ENCODE measurements around the gene CDC40. TPM values are rescaled to one million over a fixed set of nuclear protein-coding genes. Genes with fewer than 3 reads are reported as not detected.
"Not testable (repeated sequence)": the region's sequence is repeated elsewhere in the genome, so short reads cannot be mapped to it uniquely, and the experiment has no call there.

The CDC40 gene
- total RNA-seq, 1 experiment from 2014 or later = 16.8 TPM

- no TSS peak for BruUV-seq (replicated peaks)
- no peak for DNase-seq (ENCODE audit: unreplicated experiment)
- intact Hi-C loops (cut with micrococcal nuclease) = no loop called here
- Mint-ChIP-seq H3K4me3 (ENCODE audit: unreplicated experiment) (no peak overlapping the region), H3K27ac (ENCODE audit: low read depth, unreplicated experiment) (no peak overlapping the region), H3K36me3 (ENCODE audit: insufficient read depth, unreplicated experiment) (peaks cover 83% of the 10 kb centered on the region), H3K4me1 (ENCODE audit: insufficient read depth, unreplicated experiment) (no peaks in the 10 kb centered on the region), H3K27me3 (ENCODE audit: insufficient read depth, unreplicated experiment) (no peaks in the 10 kb centered on the region), H3K9me3 (ENCODE audit: unreplicated experiment) (no peaks in the 10 kb centered on the region)
- ChIA-PET POLR2A (no interaction called here), CTCF (no interaction called here)
- TF ChIP-seq, protein P1, sequence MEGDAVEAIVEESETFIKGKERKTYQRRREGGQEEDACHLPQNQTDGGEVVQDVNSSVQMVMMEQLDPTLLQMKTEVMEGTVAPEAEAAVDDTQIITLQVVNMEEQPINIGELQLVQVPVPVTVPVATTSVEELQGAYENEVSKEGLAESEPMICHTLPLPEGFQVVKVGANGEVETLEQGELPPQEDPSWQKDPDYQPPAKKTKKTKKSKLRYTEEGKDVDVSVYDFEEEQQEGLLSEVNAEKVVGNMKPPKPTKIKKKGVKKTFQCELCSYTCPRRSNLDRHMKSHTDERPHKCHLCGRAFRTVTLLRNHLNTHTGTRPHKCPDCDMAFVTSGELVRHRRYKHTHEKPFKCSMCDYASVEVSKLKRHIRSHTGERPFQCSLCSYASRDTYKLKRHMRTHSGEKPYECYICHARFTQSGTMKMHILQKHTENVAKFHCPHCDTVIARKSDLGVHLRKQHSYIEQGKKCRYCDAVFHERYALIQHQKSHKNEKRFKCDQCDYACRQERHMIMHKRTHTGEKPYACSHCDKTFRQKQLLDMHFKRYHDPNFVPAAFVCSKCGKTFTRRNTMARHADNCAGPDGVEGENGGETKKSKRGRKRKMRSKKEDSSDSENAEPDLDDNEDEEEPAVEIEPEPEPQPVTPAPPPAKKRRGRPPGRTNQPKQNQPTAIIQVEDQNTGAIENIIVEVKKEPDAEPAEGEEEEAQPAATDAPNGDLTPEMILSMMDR (IDR thresholded peaks at IDR 0.05; ENCODE audit: unreplicated experiment) = no peak
These were observed 41.5 kb downstream of the CDC40 start for GRCh38 chr6:110221738-110222137.

GRCh38 chr6:110226261-110226660, 46.0 kb downstream of the CDC40 start:
- Mint-ChIP-seq H3K4me1 (ENCODE audit: insufficient read depth, unreplicated experiment) (no peaks in the 10 kb centered on the region), H3K27me3 (ENCODE audit: insufficient read depth, unreplicated experiment) (no peaks in the 10 kb centered on the region), H3K36me3 (ENCODE audit: insufficient read depth, unreplicated experiment) (peaks cover 67% of the 10 kb centered on the region), H3K9me3 (ENCODE audit: unreplicated experiment) (no peaks in the 10 kb centered on the region), H3K27ac (ENCODE audit: low read depth, unreplicated experiment) (no peak overlapping the region), H3K4me3 (ENCODE audit: unreplicated experiment) (no peak overlapping the region)
- intact Hi-C loops (cut with micrococcal nuclease) = no loop called here
- DNase-seq (ENCODE audit: unreplicated experiment) = no peak
- BruUV-seq (replicated peaks) = no TSS peak
- POLR2A ChIA-PET = no interaction called here
- TF ChIP-seq, protein P1 (IDR thresholded peaks at IDR 0.05; ENCODE audit: unreplicated experiment) = no peak
- CTCF ChIA-PET = interaction anchor here (0.7 kb wide), 1 partner anchor 19 kb away, joined by 3 read pairs; no protein-coding TSS in a partner anchor

DNA sequence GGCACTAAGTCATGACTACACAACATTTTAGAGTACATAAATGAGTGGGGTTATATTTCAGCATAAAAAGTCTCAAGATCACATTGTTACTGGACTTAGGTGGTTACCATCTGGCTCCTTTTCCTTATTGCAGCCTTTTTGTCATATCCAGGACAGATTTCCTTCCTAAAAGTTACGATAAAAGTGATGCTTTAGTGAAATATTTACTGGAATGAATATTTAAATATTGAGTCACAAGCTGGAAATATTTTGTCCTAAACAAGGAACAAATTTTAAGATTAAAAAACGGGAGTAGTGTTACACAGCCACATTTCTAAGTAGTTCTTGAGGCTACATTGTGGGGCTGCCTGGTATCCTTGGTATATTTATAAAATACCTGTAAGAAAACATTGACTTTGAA, 52.2 kb downstream of the CDC40 start:
- Mint-ChIP-seq H3K4me3 (ENCODE audit: unreplicated experiment) (no peak overlapping the region), H3K4me1 (ENCODE audit: insufficient read depth, unreplicated experiment) (no peaks in the 10 kb centered on the region), H3K27ac (ENCODE audit: low read depth, unreplicated experiment) (no peak overlapping the region), H3K9me3 (ENCODE audit: unreplicated experiment) (no peaks in the 10 kb centered on the region), H3K36me3 (ENCODE audit: insufficient read depth, unreplicated experiment) (peaks cover 27% of the 10 kb centered on the region), H3K27me3 (ENCODE audit: insufficient read depth, unreplicated experiment) (no peaks in the 10 kb centered on the region)
- TF ChIP-seq, protein P1 (IDR thresholded peaks at IDR 0.05; ENCODE audit: unreplicated experiment) = no peak
- intact Hi-C loops (cut with micrococcal nuclease) = no loop called here
- ChIA-PET CTCF (interaction anchor here (0.7 kb wide), 1 partner anchor 9 kb away, joined by 3 read pairs; no protein-coding TSS in a partner anchor), POLR2A (interaction anchor here (1.0 kb wide), 1 partner anchor 54 kb away, joined by 4 read pairs; no protein-coding TSS in a partner anchor)
- no TSS peak for BruUV-seq (replicated peaks)
- DNase-seq (ENCODE audit: unreplicated experiment) = no peak

DNA sequence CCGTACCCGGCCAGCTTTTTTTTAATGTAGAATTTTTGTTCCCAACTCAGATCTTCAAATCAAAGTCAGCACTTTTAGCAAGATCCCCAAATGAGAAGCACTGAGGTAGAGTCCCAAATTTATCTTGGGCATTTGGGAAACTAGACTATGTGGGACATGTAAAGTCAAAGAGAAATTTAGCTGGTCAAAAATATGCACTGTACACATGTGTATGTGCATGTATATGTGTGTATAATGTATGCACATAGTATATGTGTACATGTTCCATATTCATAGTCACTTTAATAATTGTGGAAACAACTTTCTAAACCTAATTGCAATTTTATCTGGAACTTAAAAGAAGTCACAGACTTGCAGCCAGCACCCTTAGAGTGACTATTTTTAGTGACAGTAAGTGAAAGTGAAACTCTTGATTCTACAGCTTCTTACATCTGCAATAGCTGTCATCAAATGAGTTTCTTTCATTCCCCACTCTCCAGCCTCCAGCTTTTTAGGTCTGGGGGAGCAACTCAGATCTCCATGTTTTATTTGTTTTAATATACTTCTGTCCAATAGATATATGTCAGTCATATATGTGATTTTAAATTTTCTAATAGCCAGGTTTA, 53.6 kb downstream of the CDC40 start:
- Mint-ChIP-seq H3K4me3 (ENCODE audit: unreplicated experiment) (no peak overlapping the region), H3K27ac (ENCODE audit: low read depth, unreplicated experiment) (no peak overlapping the region), H3K9me3 (ENCODE audit: unreplicated experiment) (no peaks in the 10 kb centered on the region), H3K27me3 (ENCODE audit: insufficient read depth, unreplicated experiment) (no peaks in the 10 kb centered on the region), H3K36me3 (ENCODE audit: insufficient read depth, unreplicated experiment) (peaks cover 27% of the 10 kb centered on the region), H3K4me1 (ENCODE audit: insufficient read depth, unreplicated experiment) (no peaks in the 10 kb centered on the region)
- TF ChIP-seq, protein P1 (IDR thresholded peaks at IDR 0.05; ENCODE audit: unreplicated experiment) = no peak
- DNase-seq (ENCODE audit: unreplicated experiment) = no peak
- no TSS peak for BruUV-seq (replicated peaks)
- intact Hi-C loops (cut with micrococcal nuclease) = no loop called here
- CTCF ChIA-PET = no interaction called here
- POLR2A ChIA-PET = interaction anchor here (0.6 to 1.0 kb wide), 3 partner anchors 24 to 1051 kb away, joined by 3 read pairs; no protein-coding TSS in a partner anchor

GRCh38 chr6:110236007-110236406, 55.8 kb downstream of the CDC40 start:
- H3K4me1 Mint-ChIP-seq (ENCODE audit: insufficient read depth, unreplicated experiment); H3K27me3 Mint-ChIP-seq (ENCODE audit: insufficient read depth, unreplicated experiment); DNase-seq (ENCODE audit: unreplicated experiment); CTCF ChIA-PET; H3K4me3 Mint-ChIP-seq (ENCODE audit: unreplicated experiment); BruUV-seq (replicated peaks); H3K27ac Mint-ChIP-seq (ENCODE audit: low read depth, unreplicated experiment); POLR2A ChIA-PET; intact Hi-C loops (cut with micrococcal nuclease); H3K9me3 Mint-ChIP-seq (ENCODE audit: unreplicated experiment): not testable (repeated sequence)
- peaks cover 22% of the 10 kb centered on the region for H3K36me3 Mint-ChIP-seq (ENCODE audit: insufficient read depth, unreplicated experiment)

Measured in MCF 10A (cell line).